Fibroblast of the aortic adventitia (primary cell): Measurements from ENCODE around the gene CACUL1. TPM values are rescaled to one million over a fixed set of nuclear protein-coding genes. Genes with fewer than 3 reads are reported as not detected.

ENCODE experiments used
- DNase-seq: peaks from one replicate; pipeline ENCODE4 v3.0.0-alpha.2; 2010; ENCODE audit warnings: low read depth
- H3K4me3 ChIP-seq: 2 replicates; pipeline ENCODE4 v1.5.1; 2011; ENCODE audit warnings: low read depth, mild to moderate bottlenecking, control low read depth, low read length, moderate library complexity
- total RNA-seq: library from RNA; depleted of rRNA; stranded (reverse); fragments of >200 nt; gene quantifications from 2 replicates; pipeline ENCODE4 v1.2.3, GENCODE V29; 2012; ENCODE audit warnings: low replicate concordance
- TF ChIP-seq, protein P1 (sequence below): IDR thresholded peaks from 2 replicates; pipeline ENCODE4 v1.5.1; 2011; ENCODE audit warnings: mild to moderate bottlenecking, low read length, control low read depth, inconsistent platforms; ENCODE audit not compliant: insufficient read depth

Gene CACUL1
- total RNA-seq, 1 donor: 29.6 TPM

DNA sequence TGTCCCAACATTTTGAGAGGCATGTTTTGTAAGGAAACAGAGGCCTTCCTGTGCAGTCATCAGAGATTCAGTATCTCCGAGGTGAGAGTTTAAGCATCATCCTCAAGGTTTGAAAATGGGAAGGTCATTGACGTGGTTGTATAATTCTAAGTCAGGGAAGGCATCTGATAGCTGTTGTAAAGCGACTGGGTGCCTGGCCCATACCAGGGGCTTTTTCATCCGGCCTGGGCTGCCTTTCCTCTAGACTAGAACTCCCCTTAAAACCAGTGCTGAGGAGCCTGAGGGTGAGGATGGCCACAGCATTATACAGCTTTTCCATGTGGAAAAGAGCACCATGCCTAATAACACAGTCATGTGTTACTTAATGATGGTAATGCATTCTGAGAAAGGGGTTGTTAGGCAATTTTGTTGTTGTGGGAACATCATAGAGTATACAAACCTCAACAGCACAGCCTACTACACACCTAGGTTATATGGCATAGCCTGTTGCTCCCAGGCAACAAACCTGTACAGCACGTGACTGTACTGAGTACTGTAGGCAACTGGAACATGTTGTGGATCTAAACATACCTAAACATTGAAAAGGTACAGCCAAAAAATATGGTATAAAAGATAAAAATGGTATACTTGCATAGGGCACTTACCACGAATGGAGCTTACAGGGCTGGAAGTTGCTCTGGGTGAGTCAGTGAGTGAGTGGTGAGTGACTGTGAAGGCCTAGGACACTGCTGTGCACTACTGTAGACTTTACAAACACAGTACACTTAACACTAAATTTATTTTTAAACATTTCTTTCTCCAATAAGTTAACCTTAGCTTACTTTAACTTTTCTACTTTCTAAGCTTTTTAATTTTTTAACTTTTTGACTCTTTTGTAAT is 13.5 kb upstream of the CACUL1 start:
- no peak for DNase-seq
- TF ChIP-seq, protein P1, sequence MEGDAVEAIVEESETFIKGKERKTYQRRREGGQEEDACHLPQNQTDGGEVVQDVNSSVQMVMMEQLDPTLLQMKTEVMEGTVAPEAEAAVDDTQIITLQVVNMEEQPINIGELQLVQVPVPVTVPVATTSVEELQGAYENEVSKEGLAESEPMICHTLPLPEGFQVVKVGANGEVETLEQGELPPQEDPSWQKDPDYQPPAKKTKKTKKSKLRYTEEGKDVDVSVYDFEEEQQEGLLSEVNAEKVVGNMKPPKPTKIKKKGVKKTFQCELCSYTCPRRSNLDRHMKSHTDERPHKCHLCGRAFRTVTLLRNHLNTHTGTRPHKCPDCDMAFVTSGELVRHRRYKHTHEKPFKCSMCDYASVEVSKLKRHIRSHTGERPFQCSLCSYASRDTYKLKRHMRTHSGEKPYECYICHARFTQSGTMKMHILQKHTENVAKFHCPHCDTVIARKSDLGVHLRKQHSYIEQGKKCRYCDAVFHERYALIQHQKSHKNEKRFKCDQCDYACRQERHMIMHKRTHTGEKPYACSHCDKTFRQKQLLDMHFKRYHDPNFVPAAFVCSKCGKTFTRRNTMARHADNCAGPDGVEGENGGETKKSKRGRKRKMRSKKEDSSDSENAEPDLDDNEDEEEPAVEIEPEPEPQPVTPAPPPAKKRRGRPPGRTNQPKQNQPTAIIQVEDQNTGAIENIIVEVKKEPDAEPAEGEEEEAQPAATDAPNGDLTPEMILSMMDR: no peak
- no peak overlapping the region for H3K4me3 ChIP-seq

DNA sequence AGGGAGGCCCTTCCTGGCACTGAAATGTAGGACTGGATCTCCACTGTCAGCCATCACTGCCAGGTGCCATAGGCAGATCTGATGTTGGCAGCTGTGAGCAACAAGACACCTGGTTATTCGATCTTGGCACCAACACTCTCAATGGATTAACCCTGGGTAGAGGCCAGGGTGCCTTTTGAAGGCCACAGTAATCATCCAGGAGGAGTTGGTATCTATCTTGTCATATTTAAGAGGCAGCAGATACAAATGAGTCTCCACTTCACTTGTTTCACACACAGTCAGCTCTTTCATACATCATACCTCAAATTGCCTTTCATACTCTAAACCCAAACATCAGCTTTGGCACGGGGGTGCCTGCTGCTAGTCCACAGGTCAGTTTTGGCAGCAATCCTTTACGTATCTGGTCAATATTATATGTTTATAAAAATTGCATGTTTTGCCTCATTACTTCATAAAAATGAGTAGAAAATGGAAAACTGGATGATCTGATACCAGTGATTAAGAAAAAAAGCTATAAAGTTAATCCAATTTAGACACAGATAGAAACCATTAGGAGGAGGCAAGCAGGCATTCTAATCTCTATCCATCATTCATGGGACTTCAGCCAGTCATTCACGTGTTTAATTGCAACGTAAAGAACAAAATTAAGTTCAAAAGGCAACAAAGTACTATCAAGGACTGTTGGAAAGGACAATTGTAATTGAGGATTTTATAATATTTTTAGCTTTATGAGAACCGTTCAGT is 12.7 kb upstream of the CACUL1 start:
- TF ChIP-seq, protein P1: no peak

DNA sequence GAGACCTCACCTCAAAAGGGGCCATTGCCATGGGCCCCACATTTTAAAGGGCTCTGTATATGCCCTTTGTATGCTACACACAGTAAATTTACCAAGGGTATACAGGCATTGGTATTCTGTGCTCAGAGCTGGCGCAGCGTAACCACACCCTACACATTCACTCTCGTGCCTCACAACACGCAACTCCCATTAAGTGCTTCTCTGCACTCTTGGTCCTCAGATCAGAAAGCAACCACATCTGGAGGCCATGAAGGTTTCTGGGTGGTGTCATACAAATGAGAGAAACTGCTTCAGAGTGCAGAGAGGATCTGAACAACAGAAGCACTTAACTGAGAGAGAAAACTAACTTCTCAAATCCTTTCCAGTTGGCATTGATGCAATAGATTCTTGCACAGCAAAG is 9.4 kb upstream of the CACUL1 start:
- no peak overlapping the region for H3K4me3 ChIP-seq
- DNase-seq: no peak
- TF ChIP-seq, protein P1: no peak

More for the DNA sequence above, 12.7 kb upstream of the CACUL1 start:
- no peak for DNase-seq
- H3K4me3 ChIP-seq: no peak overlapping the region

DNA sequence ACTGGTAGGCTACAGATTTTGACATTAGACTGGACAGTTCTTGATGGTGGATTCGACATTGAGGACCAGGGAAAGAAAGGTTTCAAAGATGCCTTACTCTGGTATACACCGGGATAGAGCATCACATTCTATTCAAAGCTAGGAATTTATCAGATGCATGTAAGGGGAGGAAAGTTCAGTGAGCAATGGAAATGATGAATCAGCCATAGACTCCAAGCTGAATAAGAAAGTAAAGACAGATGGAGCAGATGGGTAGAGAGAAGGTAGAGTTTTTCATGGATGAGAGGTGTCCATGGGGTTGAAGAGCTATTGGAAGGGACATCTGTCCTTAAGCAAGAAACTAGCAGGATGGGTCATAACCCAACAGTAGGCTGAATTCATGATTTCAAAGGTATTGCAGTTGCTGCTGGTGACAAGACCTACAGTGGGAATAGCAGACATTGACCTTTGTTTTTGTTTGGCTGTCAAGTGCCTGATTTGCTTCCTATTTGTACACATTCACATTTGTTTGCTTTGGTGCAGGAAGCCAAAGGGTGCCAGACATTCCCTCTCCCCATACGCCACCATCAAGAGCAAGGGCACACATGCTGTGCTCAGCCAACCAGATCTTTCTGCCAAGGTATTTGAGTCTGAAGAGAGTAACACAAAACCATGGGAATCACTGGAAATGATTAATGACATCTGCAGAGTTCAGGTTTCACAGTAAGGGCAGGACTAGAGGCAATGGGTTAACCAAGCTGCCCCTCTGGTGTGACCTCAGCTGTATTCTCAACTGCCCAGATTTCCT is 8.6 kb upstream of the CACUL1 start:
- DNase-seq: no peak
- TF ChIP-seq, protein P1: no peak

DNA sequence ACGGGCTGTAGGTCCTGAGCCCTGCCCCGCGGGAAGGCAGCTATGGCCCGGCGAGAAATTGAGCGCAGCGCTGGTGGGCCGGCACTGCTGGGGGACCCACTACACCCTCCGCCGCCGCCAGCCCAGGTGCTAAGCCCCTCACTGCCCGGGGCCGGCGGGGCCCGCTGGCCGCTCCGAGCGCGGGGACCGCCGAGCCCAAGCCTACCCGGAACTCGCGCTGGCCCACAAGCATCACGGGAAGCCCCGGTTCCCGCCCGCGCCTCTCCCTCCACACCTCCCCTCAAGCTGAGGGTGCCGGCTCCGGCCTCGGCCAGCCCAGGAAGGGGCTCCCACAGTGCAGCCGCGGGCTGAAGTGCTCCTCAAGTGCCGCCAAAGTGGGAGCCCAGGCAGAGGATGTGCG is 5.5 kb upstream of the CACUL1 start:
- no peak for DNase-seq
- no peak overlapping the region for H3K4me3 ChIP-seq
- TF ChIP-seq, protein P1: no peak

More for the DNA sequence above, 8.6 kb upstream of the CACUL1 start:
- H3K4me3 ChIP-seq: no peak overlapping the region

DNA sequence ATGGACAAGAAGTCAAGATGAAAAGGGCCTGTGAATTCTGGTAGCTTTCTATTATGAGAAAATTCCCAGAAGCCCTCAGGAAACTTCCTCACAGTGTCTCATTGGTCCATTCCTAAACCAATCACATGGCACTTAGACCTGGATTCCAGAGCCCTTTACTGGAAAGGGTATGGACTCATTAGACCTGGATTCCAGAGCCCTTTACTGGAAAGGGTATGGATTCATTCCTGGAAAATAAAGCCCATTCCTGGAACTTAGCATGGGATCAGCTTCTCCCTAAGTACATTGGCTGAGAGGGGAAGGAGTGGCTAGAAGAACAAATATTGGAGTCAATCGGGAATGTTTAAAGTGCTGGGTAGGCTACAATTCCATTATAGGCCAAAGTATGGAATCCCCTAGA is 3.7 kb upstream of the CACUL1 start:
- DNase-seq: no peak
- TF ChIP-seq, protein P1: no peak
- H3K4me3 ChIP-seq: no peak overlapping the region
